Measurements from ENCODE around the gene CD83. TPM values are rescaled to one million over a fixed set of nuclear protein-coding genes. Genes with fewer than 3 reads are reported as not detected.
A peak's percentile ranks its signal among the peaks of the same experiment; 100 is the strongest.

The CD83 gene
- total and polyA plus RNA-seq, 2 of the 8 experiments (the other 6 are each of a cell fraction or from before 2014, with no cell fraction given): 4.6 to 8.5 TPM

GRCh38 chr6:14141351-14142062, 23.9 kb downstream of the CD83 start:
- H3K27me3 ChIP-seq (replicated peaks in 1 of 4; ENCODE audit: control insufficient read depth in 3 of 4, extremely low read depth in 1 of 4, insufficient read depth in 3 of 4, low read length in 3 of 4): no peaks in the 10 kb centered on the region; a peak in 1 of 7 replicates
- H2AFZ ChIP-seq (ENCODE audit: low read length): no peak overlapping the region
- no peak overlapping the region for H3K18ac ChIP-seq (ENCODE audit: extremely low read depth, low read length)
- no peaks in the 10 kb centered on the region for H3K79me2 ChIP-seq (ENCODE audit: control insufficient read depth in 1 of 2, insufficient read depth in 2 of 2, low read length in 2 of 2)
- no peak overlapping the region for H2AK5ac ChIP-seq (ENCODE audit: low read depth, low read length)
- no peaks in the 10 kb centered on the region for H3K23me2 ChIP-seq (ENCODE audit: low read depth, low read length)
- no peak overlapping the region for H3K56ac ChIP-seq (replicated peaks; ENCODE audit: insufficient read length, low read depth, low read length)
- no peaks in the 10 kb centered on the region; a peak in 1 of 8 replicates for H3K36me3 ChIP-seq (ENCODE audit: control insufficient read depth in 2 of 4, insufficient read depth in 4 of 4, low read length in 3 of 4)
- H3K23ac ChIP-seq (ENCODE audit: insufficient read length): no peak overlapping the region
- WGBS, 2 experiments (ENCODE audit: extremely low coverage in 1 of 2, insufficient coverage in 1 of 2, insufficient read length in 1 of 2, insufficient replicate concordance in 2 of 2, low coverage in 1 of 2, low lambda C conversion rate in 2 of 2, missing lambda C conversion rate in 1 of 2): 88% methylated on average over 5 of the region's 5 CpGs; no CpG with 5 or more reads in 1 of the 2 experiments
- H4K8ac ChIP-seq (ENCODE audit: extremely low read depth, insufficient read depth, low read length): no peak overlapping the region; the same call in 1 of the 2 replicates
- no peaks in the 10 kb centered on the region; a peak in 2 of 7 replicates for H3K4me1 ChIP-seq (replicated peaks in 1 of 4; ENCODE audit: control insufficient read depth in 3 of 4, insufficient read depth in 4 of 4, low read length in 3 of 4)
- H3K27ac ChIP-seq (ENCODE audit: low read depth, low read length): no peak overlapping the region
- peak overlapping the region; percentile 40; the same call in 1 of the 2 replicates for H2BK20ac ChIP-seq (ENCODE audit: low read length)
- no peak overlapping the region for H4K5ac ChIP-seq (ENCODE audit: insufficient read length, low read depth, low read length)
- H3K4me3 ChIP-seq (ENCODE audit: extremely low read depth in 1 of 4, insufficient read depth in 2 of 4, low read depth in 3 of 4, low read length in 4 of 4): no peak overlapping the region
- H3K79me1 ChIP-seq (ENCODE audit: low read depth, low read length): no peaks in the 10 kb centered on the region
- ChIA-PET CTCF (ENCODE audit: partially characterized antibody) (interaction anchor here (0.6 to 5.0 kb wide), 6 partner anchors 9 to 492 kb away, joined by 3 to 49 read pairs (median 6); no protein-coding TSS in a partner anchor), POLR2A (ENCODE audit: partially characterized antibody) (no interaction called here)
- H3K9ac ChIP-seq (replicated peaks in 1 of 4; ENCODE audit: extremely low read depth in 1 of 4, low read depth in 3 of 4, low read length in 3 of 4): no peak overlapping the region
- FAIRE-seq: no peak
- no peak overlapping the region for H2BK5ac ChIP-seq (ENCODE audit: low read depth, low read length)
- no peak overlapping the region for H3K4me2 ChIP-seq (ENCODE audit: insufficient read depth in 1 of 2, low read depth in 2 of 2, low read length in 2 of 2)
- no peak overlapping the region for H3K14ac ChIP-seq (ENCODE audit: insufficient read length)
- no peak overlapping the region for H2BK15ac ChIP-seq (ENCODE audit: low read length)
- no peaks in the 10 kb centered on the region for H4K20me1 ChIP-seq (replicated peaks in 1 of 2; ENCODE audit: control insufficient read depth in 1 of 2, insufficient read depth in 2 of 2, low read length in 2 of 2)
- no peak overlapping the region for H4K91ac ChIP-seq (replicated peaks; ENCODE audit: insufficient read length, low read length)
- H3K9me3 ChIP-seq (ENCODE audit: insufficient read depth in 2 of 2, low read depth in 1 of 2, low read length in 1 of 2): no peaks in the 10 kb centered on the region
- no peak for DNase-seq (ENCODE audit: low read depth in 1 of 2, low spot score in 2 of 2)
- no peak overlapping the region for H2BK12ac ChIP-seq (ENCODE audit: low read depth, low read length)
- H2BK120ac ChIP-seq (replicated peaks; ENCODE audit: low read depth, low read length): no peak overlapping the region
- H3K4ac ChIP-seq (replicated peaks; ENCODE audit: insufficient read length, low read depth, low read length): no peak overlapping the region
- TF ChIP-seq CEBPB (IDR thresholded peaks at IDR 0.05; ENCODE audit: low read depth, low read length): no peak
- TF ChIP-seq POU5F1 (IDR thresholded peaks at IDR 0.05; ENCODE audit: low read depth, low read length): no peak
- no peak for TF ChIP-seq CHD2 (IDR thresholded peaks at IDR 0.05; ENCODE audit: low read length)
- TF ChIP-seq ASH2L (IDR thresholded peaks at IDR 0.05; ENCODE audit: low read length): no peak
- no peak for TF ChIP-seq BRCA1 (IDR thresholded peaks at IDR 0.05; ENCODE audit: low read depth, low read length)
- no peak for TF ChIP-seq JUND (IDR thresholded peaks at IDR 0.05; ENCODE audit: low read length)
- no peak for TF ChIP-seq MAX (IDR thresholded peaks at IDR 0.05)
- TF ChIP-seq SIX5 (IDR thresholded peaks at IDR 0.05; ENCODE audit: low read depth, low read length): no peak
- no peak for TF ChIP-seq ZNF274 (IDR thresholded peaks at IDR 0.05; ENCODE audit: borderline replicate concordance, extremely low read depth, low read length)
- no peak for TF ChIP-seq ATF3 (IDR thresholded peaks at IDR 0.05; ENCODE audit: insufficient read depth, low read depth, low read length)
- TF ChIP-seq NRF1 (IDR thresholded peaks at IDR 0.05; ENCODE audit: low read depth, low read length): no peak
- TF ChIP-seq SIRT6 (IDR thresholded peaks at IDR 0.05; ENCODE audit: low read length): no peak
- TF ChIP-seq CBX8 (IDR thresholded peaks at IDR 0.05; ENCODE audit: borderline replicate concordance, low read depth, low read length): no peak
- TF ChIP-seq SP4 (IDR thresholded peaks at IDR 0.05; ENCODE audit: low read length): no peak
